ENCODE measurements around the gene XIAP. TPM values are rescaled to one million over a fixed set of nuclear protein-coding genes. Genes with fewer than 3 reads are reported as not detected.
"Not testable (repeated sequence)": the region's sequence is repeated elsewhere in the genome, so short reads cannot be mapped to it uniquely, and the experiment has no call there.

Gene XIAP
- total RNA-seq, 3 donors from 2014 or later, result 38.7 to 47.6 (median 44.2) TPM

- H3K4me3 ChIP-seq, result no peak overlapping the region
- no peaks in the 10 kb centered on the region for H3K9me3 ChIP-seq
- intact Hi-C loops (cut with DNase I; ENCODE audit: low total_unique reads), result no loop called here
- H3K27ac ChIP-seq, result no peak overlapping the region
- no peaks in the 10 kb centered on the region for H3K36me3 ChIP-seq
- no peak for TF ChIP-seq POLR2A (IDR thresholded peaks at IDR 0.05)
- no peak for TF ChIP-seq POLR2AphosphoS5 (IDR thresholded peaks at IDR 0.05)
- peak in 1 of 3 donors; percentile 32 for TF ChIP-seq CTCF (IDR thresholded peaks at IDR 0.05)
- no peaks in the 10 kb centered on the region for H3K4me1 ChIP-seq
- DNase-seq (ENCODE audit: low spot score in 2 of 2), result no peak
- H3K27me3 ChIP-seq, result no peaks in the 10 kb centered on the region
Observed at GRCh38 chrX:123884809-123885408, 25.1 kb downstream of the XIAP start.

- DNase-seq (ENCODE audit: low spot score in 2 of 2), result no peak
- no peaks in the 10 kb centered on the region for H3K9me3 ChIP-seq
- H3K27ac ChIP-seq, result no peak overlapping the region
- no peaks in the 10 kb centered on the region for H3K36me3 ChIP-seq
- TF ChIP-seq CTCF (IDR thresholded peaks at IDR 0.05), result no peak
- no peak for TF ChIP-seq POLR2AphosphoS5 (IDR thresholded peaks at IDR 0.05)
- TF ChIP-seq POLR2A (IDR thresholded peaks at IDR 0.05), result no peak
- no peaks in the 10 kb centered on the region for H3K27me3 ChIP-seq
- H3K4me3 ChIP-seq, result no peak overlapping the region
- H3K4me1 ChIP-seq, result no peaks in the 10 kb centered on the region
- intact Hi-C loops (cut with DNase I; ENCODE audit: low total_unique reads), result loop anchor here (10.0 kb wide), 1 partner anchor 195 kb away; no protein-coding TSS in a partner anchor
Observed at GRCh38 chrX:123899701-123900100, 39.8 kb downstream of the XIAP start.

GRCh38 chrX:123903261-123903660, 43.4 kb downstream of the XIAP start:
- H3K9me3 ChIP-seq; H3K36me3 ChIP-seq; intact Hi-C loops (cut with DNase I; ENCODE audit: low total_unique reads): not testable (repeated sequence)

GRCh38 chrX:123905332-123905731, 45.5 kb downstream of the XIAP start:
- H3K9me3 ChIP-seq, result no peaks in the 10 kb centered on the region
- intact Hi-C loops (cut with DNase I; ENCODE audit: low total_unique reads), result no loop called here
- H3K27me3 ChIP-seq, result peaks cover 0 to 7% of the 10 kb centered on the region in 2 donors
- no peak overlapping the region for H3K27ac ChIP-seq
- no peaks in the 10 kb centered on the region for H3K4me1 ChIP-seq
- no peak overlapping the region for H3K4me3 ChIP-seq
- TF ChIP-seq CTCF (IDR thresholded peaks at IDR 0.05) (no peak), POLR2A (IDR thresholded peaks at IDR 0.05) (no peak), POLR2AphosphoS5 (IDR thresholded peaks at IDR 0.05) (no peak)
- H3K36me3 ChIP-seq, result no peaks in the 10 kb centered on the region
- DNase-seq (ENCODE audit: low spot score in 2 of 2), result no peak

More at GRCh38 chrX:123903261-123903660, 43.4 kb downstream of the XIAP start:
- not testable (repeated sequence) for H3K4me1 ChIP-seq; DNase-seq (ENCODE audit: low spot score in 2 of 2); H3K27ac ChIP-seq; H3K4me3 ChIP-seq; H3K27me3 ChIP-seq

GRCh38 chrX:123906557-123907316, 46.9 kb downstream of the XIAP start:
- Histone ChIP-seq H3K4me3 (no peak overlapping the region), H3K27me3 (peaks cover 0 to 7% of the 10 kb centered on the region in 2 donors), H3K4me1 (no peaks in the 10 kb centered on the region), H3K36me3 (no peaks in the 10 kb centered on the region), H3K27ac (peak overlapping the region in 1 of 2 donors; percentile 7), H3K9me3 (no peaks in the 10 kb centered on the region)
- TF ChIP-seq POLR2A (IDR thresholded peaks at IDR 0.05), result no peak
- no peak for TF ChIP-seq CTCF (IDR thresholded peaks at IDR 0.05)
- no peak for TF ChIP-seq POLR2AphosphoS5 (IDR thresholded peaks at IDR 0.05)
- no peak for DNase-seq (ENCODE audit: low spot score in 2 of 2)
- intact Hi-C loops (cut with DNase I; ENCODE audit: low total_unique reads), result no loop called here

Measured in breast epithelium (tissue), 4 donors.